Endothelial cell (in vitro differentiated cells): ENCODE results near the gene LZTS3. TPM values are rescaled to one million over a fixed set of nuclear protein-coding genes. Genes with fewer than 3 reads are reported as not detected.

ENCODE experiments used
- DNase-seq: peaks from one replicate; pipeline ENCODE4 v3.0.0; 2021; ENCODE audit warnings: low spot score
- H3K27ac Mint-ChIP-seq: one replicate; pipeline ENCODE4 v1.8.0; 2021; ENCODE audit warnings: mixed read lengths, inconsistent platforms; ENCODE audit not compliant: unreplicated experiment
- H3K27me3 Mint-ChIP-seq: one replicate; pipeline ENCODE4 v1.8.0; 2021; ENCODE audit warnings: mild to moderate bottlenecking, moderate library complexity, mixed read lengths, inconsistent platforms; ENCODE audit not compliant: unreplicated experiment
- H3K36me3 Mint-ChIP-seq: one replicate; pipeline ENCODE4 v1.8.0; 2021; ENCODE audit warnings: mild to moderate bottlenecking, low read depth, mixed read lengths, inconsistent platforms; ENCODE audit not compliant: unreplicated experiment
- H3K4me1 Mint-ChIP-seq: one replicate; pipeline ENCODE4 v1.8.0; 2021; ENCODE audit warnings: mild to moderate bottlenecking, mixed read lengths, inconsistent platforms; ENCODE audit not compliant: unreplicated experiment
- H3K4me3 Mint-ChIP-seq: one replicate; pipeline ENCODE4 v1.8.0; 2021; ENCODE audit warnings: mild to moderate bottlenecking, mixed read lengths, inconsistent platforms; ENCODE audit not compliant: unreplicated experiment
- H3K9me3 Mint-ChIP-seq: one replicate; pipeline ENCODE4 v1.8.0; 2021; ENCODE audit warnings: mixed read lengths, inconsistent platforms; ENCODE audit not compliant: unreplicated experiment
- CTCF ChIP-seq: fragments of 200-600 bp; sonication (generic); IDR thresholded peaks from one replicate; pipeline ENCODE4 v1.5.0; 2021; ENCODE audit warnings: antibody characterized with exemption; ENCODE audit not compliant: unreplicated experiment
- total RNA-seq: library from RNA; stranded (reverse); fragmentation: NEBNext Ultra II Directional; extraction: Animal tissue kit (Norgen Biotek cat#: 25700); gene quantifications from one replicate; pipeline ENCODE4 v1.2.1, GENCODE V29; 2021; ENCODE audit not compliant: unreplicated experiment

Gene LZTS3
- total RNA-seq, 1 donor from 2014 or later, result 6.1 TPM

DNA sequence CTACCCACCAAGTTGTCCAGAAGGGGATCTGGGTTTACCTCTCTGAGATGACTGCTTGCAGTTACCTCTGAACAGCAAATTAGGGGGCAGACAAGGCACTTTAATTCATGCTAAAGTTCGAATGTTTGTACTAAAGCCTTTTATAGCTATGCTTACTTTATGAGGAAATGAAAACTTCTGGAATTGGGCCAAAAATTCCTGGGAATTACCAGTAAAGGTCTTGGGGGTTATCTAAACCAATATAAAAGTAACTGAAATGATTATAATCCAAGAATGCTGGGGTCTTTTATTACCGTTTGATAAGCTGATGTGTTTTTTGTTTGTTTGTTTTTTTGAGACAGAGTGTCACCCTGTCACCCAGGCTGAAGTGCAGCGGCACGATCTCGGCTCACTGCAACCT, 7.9 kb upstream of the LZTS3 start:
- DNase-seq, result no peak

DNA sequence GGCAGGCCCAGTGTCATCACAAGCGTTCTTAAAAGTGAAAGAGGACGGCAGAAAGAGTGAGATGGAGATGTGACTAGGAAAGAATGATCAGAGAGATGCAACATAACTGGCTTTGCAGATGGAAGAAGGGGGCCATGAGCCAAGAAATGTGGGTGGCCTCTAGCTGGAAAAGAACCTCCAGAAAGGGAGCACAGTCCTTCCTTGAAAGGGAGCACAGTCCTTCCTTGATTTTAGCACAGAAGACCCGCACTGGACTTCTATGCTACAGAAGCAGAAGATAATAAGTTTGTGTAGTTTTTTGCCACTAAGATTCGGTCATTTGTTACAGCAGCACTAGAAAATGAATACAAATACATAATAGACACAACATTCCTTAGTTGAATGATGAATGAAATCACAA, 7.0 kb upstream of the LZTS3 start:
- no peak for TF ChIP-seq CTCF
- DNase-seq, result no peak
- peaks cover 5% of the 10 kb centered on the region for H3K36me3 Mint-ChIP-seq
- no peaks in the 10 kb centered on the region for H3K9me3 Mint-ChIP-seq
- no peak overlapping the region for H3K27ac Mint-ChIP-seq
- H3K27me3 Mint-ChIP-seq, result peaks cover 3% of the 10 kb centered on the region
- no peak overlapping the region for H3K4me3 Mint-ChIP-seq
- peaks cover 7% of the 10 kb centered on the region for H3K4me1 Mint-ChIP-seq

More for the DNA sequence above, 7.9 kb upstream of the LZTS3 start:
- H3K4me3 Mint-ChIP-seq, result no peak overlapping the region
- no peaks in the 10 kb centered on the region for H3K9me3 Mint-ChIP-seq
- peaks cover 5% of the 10 kb centered on the region for H3K36me3 Mint-ChIP-seq
- peaks cover 3% of the 10 kb centered on the region for H3K27me3 Mint-ChIP-seq
- H3K27ac Mint-ChIP-seq, result no peak overlapping the region
- no peak for TF ChIP-seq CTCF
- peaks cover 4% of the 10 kb centered on the region for H3K4me1 Mint-ChIP-seq

DNA sequence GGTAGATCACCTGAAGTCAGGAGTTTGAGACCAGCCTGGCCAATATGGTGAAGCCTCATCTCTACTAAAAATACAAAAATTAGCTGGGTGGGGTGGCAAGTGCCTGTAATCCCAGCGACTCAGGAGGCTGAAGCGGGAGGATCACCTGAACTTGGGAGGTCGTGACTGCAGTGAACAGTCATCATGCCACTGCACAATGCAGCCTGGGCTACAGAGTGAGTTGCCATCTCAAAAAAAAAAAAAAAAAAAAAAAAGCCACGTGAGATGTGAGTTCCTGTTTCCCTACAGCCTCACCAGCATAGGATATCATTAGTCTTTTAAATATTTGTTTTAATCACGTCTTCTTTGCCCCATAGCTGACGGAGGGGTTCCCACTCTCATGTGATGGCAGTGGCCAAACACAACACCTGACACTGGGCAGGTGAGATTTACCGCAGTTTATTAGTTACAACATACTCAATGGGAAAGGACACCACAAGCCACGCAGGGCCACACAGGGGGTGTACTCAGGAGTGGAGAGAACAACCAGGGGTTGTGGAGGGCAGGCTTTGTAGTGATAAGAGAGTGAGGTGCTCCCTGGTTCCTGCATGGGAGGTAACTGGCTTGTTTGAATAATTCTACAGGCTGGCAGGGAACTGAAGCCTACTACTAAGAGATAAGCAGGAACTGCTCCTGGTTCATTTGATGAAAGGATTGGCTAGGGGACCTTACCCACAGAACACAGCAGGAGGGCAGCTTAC, 4.6 kb upstream of the LZTS3 start:
- TF ChIP-seq CTCF, result no peak
- Mint-ChIP-seq H3K4me3 (no peak overlapping the region), H3K4me1 (peaks cover 15% of the 10 kb centered on the region), H3K9me3 (no peaks in the 10 kb centered on the region), H3K36me3 (peaks cover 9% of the 10 kb centered on the region), H3K27ac (peak overlapping the region; percentile 74), H3K27me3 (peaks cover 7% of the 10 kb centered on the region)
- no peak for DNase-seq

GRCh38 chr20:3175270-3175669, 1.9 kb upstream of the LZTS3 start:
- H3K27me3 Mint-ChIP-seq, result peaks cover 10% of the 10 kb centered on the region
- H3K4me3 Mint-ChIP-seq, result peak overlapping the region; percentile 93
- no peak for TF ChIP-seq CTCF
- no peak for DNase-seq
- peaks cover 7% of the 10 kb centered on the region for H3K36me3 Mint-ChIP-seq
- H3K27ac Mint-ChIP-seq, result peak overlapping the region; percentile 53
- no peaks in the 10 kb centered on the region for H3K9me3 Mint-ChIP-seq
- peaks cover 27% of the 10 kb centered on the region for H3K4me1 Mint-ChIP-seq

- no peak for TF ChIP-seq CTCF
- Mint-ChIP-seq H3K27ac (peak overlapping the region; percentile 92), H3K27me3 (peaks cover 10% of the 10 kb centered on the region), H3K9me3 (no peaks in the 10 kb centered on the region), H3K4me1 (peaks cover 27% of the 10 kb centered on the region), H3K36me3 (peaks cover 4% of the 10 kb centered on the region), H3K4me3 (peak overlapping the region; percentile 93)
- DNase-seq, result no peak
Measured at GRCh38 chr20:3174442-3175261, 1.3 kb upstream of the LZTS3 start.
